Measurements from ENCODE around the gene STK36.
A peak's percentile ranks its signal among the peaks of the same experiment; 100 is the strongest.

GRCh38 chr2:218648088-218648786 is 23.6 kb upstream of the STK36 start:
- TF ChIP-seq ZNF121 (CRISPR knock-in tag; IDR thresholded peaks at IDR 0.05) (no peak), USF2 (CRISPR knock-in tag; IDR thresholded peaks at IDR 0.05) (no peak), CTCF (IDR thresholded peaks at IDR 0.05) (peak; percentile 54; the same call in 1 of the 2 replicates), TEAD1 (CRISPR knock-in tag; IDR thresholded peaks at IDR 0.05) (no peak), ESRRA (CRISPR knock-in tag; IDR thresholded peaks at IDR 0.05; ENCODE audit: borderline replicate concordance) (no peak), FOXJ3 (CRISPR knock-in tag; IDR thresholded peaks at IDR 0.05; ENCODE audit: borderline replicate concordance) (no peak), CREM (CRISPR knock-in tag; IDR thresholded peaks at IDR 0.05) (no peak), ZNF416 (CRISPR knock-in tag; IDR thresholded peaks at IDR 0.05) (no peak), NR3C1 (CRISPR knock-in tag; conservative IDR thresholded peaks at IDR 0.05; ENCODE audit: low read depth) (no peak), NFATC4 (CRISPR knock-in tag; IDR thresholded peaks at IDR 0.05) (no peak), ZMAT4 (CRISPR knock-in tag; IDR thresholded peaks at IDR 0.05) (no peak)
- TF ChIP-seq, protein P1, sequence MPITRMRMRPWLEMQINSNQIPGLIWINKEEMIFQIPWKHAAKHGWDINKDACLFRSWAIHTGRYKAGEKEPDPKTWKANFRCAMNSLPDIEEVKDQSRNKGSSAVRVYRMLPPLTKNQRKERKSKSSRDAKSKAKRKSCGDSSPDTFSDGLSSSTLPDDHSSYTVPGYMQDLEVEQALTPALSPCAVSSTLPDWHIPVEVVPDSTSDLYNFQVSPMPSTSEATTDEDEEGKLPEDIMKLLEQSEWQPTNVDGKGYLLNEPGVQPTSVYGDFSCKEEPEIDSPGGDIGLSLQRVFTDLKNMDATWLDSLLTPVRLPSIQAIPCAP (CRISPR knock-in tag; IDR thresholded peaks at IDR 0.05) = no peak

All from WTC11 (cell line).